Measurements from ENCODE around the gene RAB34.
A peak's percentile ranks its signal among the peaks of the same experiment; 100 is the strongest.

RAB34 gene

DNA sequence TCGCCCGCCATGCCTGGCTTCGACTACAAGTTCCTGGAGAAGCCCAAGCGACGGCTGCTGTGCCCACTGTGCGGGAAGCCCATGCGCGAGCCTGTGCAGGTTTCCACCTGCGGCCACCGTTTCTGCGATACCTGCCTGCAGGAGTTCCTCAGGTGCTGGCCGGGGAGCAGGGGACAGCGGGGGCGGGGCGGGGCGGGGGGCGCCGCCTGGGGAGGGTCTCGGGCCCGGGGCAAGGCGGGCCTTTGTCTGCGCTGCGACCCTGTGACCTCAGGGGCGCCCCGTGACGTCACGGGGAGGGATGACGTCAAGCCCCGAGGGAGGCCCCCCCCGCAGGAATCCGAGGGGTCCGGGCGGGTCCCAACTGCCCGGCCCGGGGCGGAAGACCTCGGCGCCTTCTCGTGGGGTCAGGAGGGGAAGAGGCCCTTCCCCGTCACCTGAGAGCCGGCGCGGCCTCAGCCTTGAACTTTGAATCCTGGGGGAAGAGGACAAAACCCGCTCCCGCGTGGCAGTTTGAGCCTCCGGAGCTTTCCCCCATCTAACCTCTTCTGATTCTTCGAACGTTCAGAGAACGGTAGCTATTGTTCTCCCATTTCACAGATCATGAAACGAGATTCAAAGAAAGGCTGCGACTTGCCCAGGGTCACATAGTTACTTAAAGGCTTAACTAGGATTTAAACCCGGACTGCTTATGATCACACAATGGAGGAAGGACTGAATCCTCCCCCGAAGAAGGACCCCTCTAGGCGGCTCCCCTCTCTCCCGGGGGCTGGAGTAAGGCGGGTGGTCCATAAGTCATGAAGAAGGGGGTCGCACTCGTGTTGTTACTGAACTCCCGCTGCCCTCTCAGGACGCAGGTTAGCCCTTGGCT, 26.7 kb upstream of the RAB34 start:
- TF ChIP-seq, protein P1, sequence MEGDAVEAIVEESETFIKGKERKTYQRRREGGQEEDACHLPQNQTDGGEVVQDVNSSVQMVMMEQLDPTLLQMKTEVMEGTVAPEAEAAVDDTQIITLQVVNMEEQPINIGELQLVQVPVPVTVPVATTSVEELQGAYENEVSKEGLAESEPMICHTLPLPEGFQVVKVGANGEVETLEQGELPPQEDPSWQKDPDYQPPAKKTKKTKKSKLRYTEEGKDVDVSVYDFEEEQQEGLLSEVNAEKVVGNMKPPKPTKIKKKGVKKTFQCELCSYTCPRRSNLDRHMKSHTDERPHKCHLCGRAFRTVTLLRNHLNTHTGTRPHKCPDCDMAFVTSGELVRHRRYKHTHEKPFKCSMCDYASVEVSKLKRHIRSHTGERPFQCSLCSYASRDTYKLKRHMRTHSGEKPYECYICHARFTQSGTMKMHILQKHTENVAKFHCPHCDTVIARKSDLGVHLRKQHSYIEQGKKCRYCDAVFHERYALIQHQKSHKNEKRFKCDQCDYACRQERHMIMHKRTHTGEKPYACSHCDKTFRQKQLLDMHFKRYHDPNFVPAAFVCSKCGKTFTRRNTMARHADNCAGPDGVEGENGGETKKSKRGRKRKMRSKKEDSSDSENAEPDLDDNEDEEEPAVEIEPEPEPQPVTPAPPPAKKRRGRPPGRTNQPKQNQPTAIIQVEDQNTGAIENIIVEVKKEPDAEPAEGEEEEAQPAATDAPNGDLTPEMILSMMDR (IDR thresholded peaks at IDR 0.05; ENCODE audit: low read depth, low read length): no peak
- peak overlapping the region; percentile 75 for H3K4me3 ChIP-seq (ENCODE audit: low read depth, low read length)

- TF ChIP-seq, protein P1 (IDR thresholded peaks at IDR 0.05; ENCODE audit: low read depth, low read length): no peak
- H3K4me3 ChIP-seq (ENCODE audit: low read depth, low read length): peak within 1 kb of the TSS; percentile 75
Observed at GRCh38 chr17:28743243-28744103, 25.8 kb upstream of the RAB34 start, which contains the start of gene TRAF4. TSS of gene TRAF4 (plus strand) at chr17:28744011. CDS start at chr17:28744113, 102 bp downstream.

- TF ChIP-seq, protein P1 (IDR thresholded peaks at IDR 0.05; ENCODE audit: low read depth, low read length): no peak
- no peak overlapping the region for H3K4me3 ChIP-seq (ENCODE audit: low read depth, low read length)
Observed at GRCh38 chr17:28741358-28742349, 24.0 kb upstream of the RAB34 start.

GRCh38 chr17:28740406-28741357, 23.0 kb upstream of the RAB34 start:
- no peak overlapping the region for H3K4me3 ChIP-seq (ENCODE audit: low read depth, low read length)

DNA sequence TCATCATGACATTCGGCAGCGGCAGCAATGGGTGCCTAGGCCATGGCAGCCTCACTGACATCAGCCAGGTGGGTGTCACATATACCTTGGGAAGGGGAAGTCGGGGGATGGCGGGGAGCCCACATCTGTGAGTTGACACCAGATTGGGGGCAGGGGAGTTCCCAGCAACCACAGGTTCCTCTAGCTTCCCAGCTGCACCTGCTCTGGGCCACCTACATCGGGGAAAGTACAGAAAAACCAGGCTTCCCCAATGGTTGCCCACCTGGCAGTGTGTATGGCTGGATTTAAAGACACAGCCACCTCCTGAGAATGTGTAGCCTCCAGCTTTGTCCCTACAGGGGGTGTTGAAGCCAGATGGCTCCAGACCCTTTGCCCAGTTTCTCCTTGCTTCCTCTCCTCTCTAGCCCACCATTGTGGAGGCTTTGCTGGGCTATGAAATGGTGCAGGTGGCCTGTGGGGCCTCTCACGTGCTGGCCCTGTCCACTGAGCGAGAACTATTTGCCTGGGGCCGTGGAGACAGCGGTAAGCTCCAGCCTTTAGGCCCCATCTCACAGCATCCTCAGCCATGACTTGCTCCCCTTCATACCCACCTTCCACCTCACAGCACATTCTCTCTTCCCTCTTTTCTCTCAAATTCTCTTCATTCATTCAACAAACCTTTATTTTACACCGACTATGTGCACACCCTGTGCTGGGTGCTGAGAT, 21.2 kb upstream of the RAB34 start:
- no peak overlapping the region for H3K4me3 ChIP-seq (ENCODE audit: low read depth, low read length)
- TF ChIP-seq, protein P1 (IDR thresholded peaks at IDR 0.05; ENCODE audit: low read depth, low read length): no peak

More at GRCh38 chr17:28740406-28741357, 23.0 kb upstream of the RAB34 start:
- TF ChIP-seq, protein P1 (IDR thresholded peaks at IDR 0.05; ENCODE audit: low read depth, low read length): no peak
